Colonic mucosa (tissue), 4 donors: Measurements from ENCODE around the gene GHR. TPM values are rescaled to one million over a fixed set of nuclear protein-coding genes. Genes with fewer than 3 reads are reported as not detected.

ENCODE experiments used
- DNase-seq: peaks from one replicate; pipeline ENCODE4 v3.0.0-alpha.2; 2020
- H3K27ac ChIP-seq: fragments of 200-600 bp; one replicate; pipeline ENCODE4 v1.8.0; 2021
- H3K27me3 ChIP-seq: fragments of 200-600 bp; one replicate; pipeline ENCODE4 v1.8.0; 2021
- H3K36me3 ChIP-seq: fragments of 200-600 bp; one replicate; pipeline ENCODE4 v1.8.0; 2021
- H3K4me1 ChIP-seq: fragments of 200-600 bp; one replicate; pipeline ENCODE4 v1.8.0; 2021; ENCODE audit warnings: mild to moderate bottlenecking
- H3K4me3 ChIP-seq: fragments of 200-600 bp; one replicate; pipeline ENCODE4 v1.8.0; 2021
- H3K9ac ChIP-seq, 2 donors: one replicate each; pipeline ENCODE4 v1.7.0; 2013; ENCODE audit warnings: control low read depth in 2 of 2, low read depth in 2 of 2, low read length in 2 of 2
- H3K9me3 ChIP-seq: fragments of 200-600 bp; one replicate; pipeline ENCODE4 v1.8.0; 2021
- intact Hi-C: fragments of 100-400 bp; cut with DNase I; formaldehyde crosslinking; loops from one replicate; pipeline ENCODE4 v1.14.1; 2022
- total RNA-seq, 2 donors: library from RNA; stranded (reverse); fragmentation: NEBNext Ultra II Directional in 1 of 2; extraction: Animal tissue kit (Norgen Biotek cat#: 25700) in 1 of 2; gene quantifications; one replicate each; pipeline ENCODE4 v1.2.1, GENCODE V29; 2021
- TF ChIP-seq, protein P1 (sequence below): fragments of 200-600 bp; IDR thresholded peaks from one replicate; pipeline ENCODE4 v1.8.0; 2022; ENCODE audit warnings: antibody characterized with exemption, mild to moderate bottlenecking
- donor health status: healthy.
- donor health status: DM: no; HTN: no; CAD: no.
- donor health status: DM: no; HTN: no; CAD: no.

GHR gene
- total RNA-seq, 2 donors from 2014 or later = 2.4 to 6.8 TPM

DNA sequence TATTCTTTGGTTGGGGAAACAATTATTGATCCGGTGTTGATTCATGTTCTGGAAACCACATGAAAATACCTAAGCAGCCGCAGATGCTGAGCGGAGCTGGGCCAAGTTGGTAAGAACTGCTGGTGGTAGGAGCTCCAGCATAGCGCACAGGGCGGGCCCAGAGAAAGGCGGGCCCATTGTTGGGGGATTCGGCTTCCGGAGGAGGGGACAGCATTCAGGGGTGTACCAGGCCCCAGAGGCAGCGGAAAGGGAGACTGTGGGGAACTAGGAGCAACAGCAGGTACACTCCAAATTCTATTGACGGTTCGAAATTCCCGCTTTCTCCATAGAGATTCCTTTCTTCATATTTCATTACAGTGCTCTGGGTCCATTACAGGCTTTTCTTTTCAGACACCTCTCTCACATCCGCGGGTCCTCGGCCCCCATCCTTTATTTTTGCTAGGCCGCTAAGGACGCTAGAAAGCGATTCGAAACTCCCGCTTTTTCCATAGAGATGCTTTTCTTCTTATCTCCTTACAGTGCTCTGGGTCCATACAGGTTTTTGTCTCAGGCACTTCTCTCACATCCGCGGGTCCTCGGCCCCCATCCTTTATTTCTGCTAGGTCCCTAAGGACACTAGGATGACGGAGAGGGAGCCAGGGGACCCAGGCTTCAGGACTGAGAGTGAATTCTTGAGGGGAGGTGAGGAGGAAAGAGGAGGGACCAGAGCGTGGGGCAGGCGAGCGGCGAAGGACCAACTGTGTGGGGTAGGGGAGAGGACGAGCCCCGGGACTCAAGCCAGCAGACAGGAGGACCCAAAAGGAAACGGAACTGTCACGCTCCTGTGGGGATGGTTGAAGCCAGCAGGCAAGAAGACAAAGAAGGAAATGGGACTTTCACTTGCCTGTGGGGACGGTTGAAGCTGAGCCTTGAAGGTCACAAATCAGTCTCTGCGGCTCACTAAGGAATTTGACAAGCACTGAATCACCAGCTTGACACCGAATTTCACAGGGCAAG lies 333.7 kb downstream of the GHR start, which contains the start of gene CCDC152:
Gene CCDC152 (plus strand): TSS at position 213 of the 996 bp plus-strand sequence. CDS start 2,304 bp downstream, outside the sequence.
- no peak for DNase-seq
- Histone ChIP-seq H3K9me3 (no peaks in the 10 kb centered on the region), H3K27me3 (peaks cover 5% of the 10 kb centered on the region), H3K4me3 (no peak within 1 kb of the TSS), H3K9ac (no peak within 1 kb of the TSS), H3K4me1 (no peaks in the 10 kb centered on the region), H3K36me3 (no peaks in the 10 kb centered on the region), H3K27ac (no peak within 1 kb of the TSS)
- TF ChIP-seq, protein P1, sequence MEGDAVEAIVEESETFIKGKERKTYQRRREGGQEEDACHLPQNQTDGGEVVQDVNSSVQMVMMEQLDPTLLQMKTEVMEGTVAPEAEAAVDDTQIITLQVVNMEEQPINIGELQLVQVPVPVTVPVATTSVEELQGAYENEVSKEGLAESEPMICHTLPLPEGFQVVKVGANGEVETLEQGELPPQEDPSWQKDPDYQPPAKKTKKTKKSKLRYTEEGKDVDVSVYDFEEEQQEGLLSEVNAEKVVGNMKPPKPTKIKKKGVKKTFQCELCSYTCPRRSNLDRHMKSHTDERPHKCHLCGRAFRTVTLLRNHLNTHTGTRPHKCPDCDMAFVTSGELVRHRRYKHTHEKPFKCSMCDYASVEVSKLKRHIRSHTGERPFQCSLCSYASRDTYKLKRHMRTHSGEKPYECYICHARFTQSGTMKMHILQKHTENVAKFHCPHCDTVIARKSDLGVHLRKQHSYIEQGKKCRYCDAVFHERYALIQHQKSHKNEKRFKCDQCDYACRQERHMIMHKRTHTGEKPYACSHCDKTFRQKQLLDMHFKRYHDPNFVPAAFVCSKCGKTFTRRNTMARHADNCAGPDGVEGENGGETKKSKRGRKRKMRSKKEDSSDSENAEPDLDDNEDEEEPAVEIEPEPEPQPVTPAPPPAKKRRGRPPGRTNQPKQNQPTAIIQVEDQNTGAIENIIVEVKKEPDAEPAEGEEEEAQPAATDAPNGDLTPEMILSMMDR = no peak
- intact Hi-C loops = no loop called here

DNA sequence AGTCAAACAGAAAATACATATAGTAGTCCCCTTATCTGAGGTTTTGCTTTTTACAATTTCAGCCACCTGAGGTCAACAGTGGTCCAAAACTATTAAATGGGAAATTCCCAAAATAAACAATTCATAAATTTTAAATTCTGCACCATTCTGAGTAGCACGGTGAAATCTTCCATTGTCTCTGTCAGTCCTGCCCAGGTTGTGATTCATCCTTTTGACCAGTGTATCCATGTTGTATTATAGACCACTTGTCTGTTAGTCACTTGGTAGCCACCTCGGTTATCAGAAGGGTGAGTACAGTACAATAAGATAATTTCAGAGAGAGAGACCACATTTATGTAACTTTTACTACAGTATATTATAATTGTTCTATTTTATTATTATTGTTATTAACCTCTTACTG lies 336.2 kb downstream of the GHR start:
- Histone ChIP-seq H3K4me1 (no peaks in the 10 kb centered on the region), H3K36me3 (no peaks in the 10 kb centered on the region), H3K27me3 (peaks cover 5% of the 10 kb centered on the region), H3K9me3 (no peaks in the 10 kb centered on the region), H3K9ac (no peak overlapping the region), H3K27ac (no peak overlapping the region), H3K4me3 (no peak overlapping the region)
- no peak for DNase-seq
- TF ChIP-seq, protein P1 = no peak
- intact Hi-C loops = no loop called here

DNA sequence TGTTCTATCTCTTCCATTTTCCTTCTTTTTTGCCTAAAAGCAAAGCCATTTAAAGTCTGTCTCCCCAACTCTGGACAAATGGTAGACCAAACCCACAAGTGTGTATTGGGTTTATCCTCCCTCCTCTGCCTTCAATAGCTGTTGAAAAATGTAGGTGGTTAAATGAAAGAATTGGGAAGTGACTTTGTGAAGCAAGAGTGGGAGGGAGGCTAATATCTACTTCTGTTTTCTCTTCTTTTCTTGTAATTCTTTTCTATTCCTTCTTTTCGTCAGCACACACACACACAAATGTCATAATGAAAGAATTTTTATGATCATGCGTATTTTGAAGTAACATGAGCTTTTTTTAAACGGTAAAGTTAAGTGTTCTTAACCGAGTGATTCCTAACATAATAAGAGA lies 337.2 kb downstream of the GHR start:
- H3K4me1 ChIP-seq = no peaks in the 10 kb centered on the region
- DNase-seq = no peak
- H3K9me3 ChIP-seq = no peaks in the 10 kb centered on the region
- no peaks in the 10 kb centered on the region for H3K36me3 ChIP-seq
- H3K9ac ChIP-seq = no peak overlapping the region
- intact Hi-C loops = loop anchor here (5.0 to 10.0 kb wide), 3 partner anchors 756 to 906 kb away; no protein-coding TSS in a partner anchor
- peaks cover 5% of the 10 kb centered on the region for H3K27me3 ChIP-seq
- TF ChIP-seq, protein P1 = no peak
- no peak overlapping the region for H3K4me3 ChIP-seq
- no peak overlapping the region for H3K27ac ChIP-seq

DNA sequence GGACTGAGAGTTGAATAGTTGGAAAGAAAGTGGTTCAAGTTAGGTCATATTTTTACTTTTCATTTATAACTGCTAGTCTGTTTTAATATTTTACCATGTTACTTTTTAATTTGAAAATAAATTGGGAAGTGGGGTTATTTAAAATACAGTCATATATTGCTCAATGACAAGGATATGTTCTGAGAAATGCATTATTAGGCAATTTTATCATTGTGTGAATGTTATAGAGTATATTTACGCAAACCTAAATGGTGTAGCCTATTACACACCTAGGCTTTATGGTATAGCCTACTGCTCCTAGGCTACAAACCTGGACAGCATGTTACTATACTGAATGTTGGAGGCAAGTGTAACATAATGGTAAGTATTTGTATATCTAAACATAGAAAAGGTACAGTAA lies 338.6 kb downstream of the GHR start:
- intact Hi-C loops = loop anchor here (5.0 to 10.0 kb wide), 3 partner anchors 757 to 907 kb away; no protein-coding TSS in a partner anchor
- H3K4me1 ChIP-seq = no peaks in the 10 kb centered on the region
- H3K9ac ChIP-seq = no peak overlapping the region
- H3K9me3 ChIP-seq = no peaks in the 10 kb centered on the region
- DNase-seq = no peak
- no peak overlapping the region for H3K4me3 ChIP-seq
- no peak overlapping the region for H3K27ac ChIP-seq
- TF ChIP-seq, protein P1 = no peak
- H3K36me3 ChIP-seq = no peaks in the 10 kb centered on the region
- peaks cover 4% of the 10 kb centered on the region for H3K27me3 ChIP-seq

DNA sequence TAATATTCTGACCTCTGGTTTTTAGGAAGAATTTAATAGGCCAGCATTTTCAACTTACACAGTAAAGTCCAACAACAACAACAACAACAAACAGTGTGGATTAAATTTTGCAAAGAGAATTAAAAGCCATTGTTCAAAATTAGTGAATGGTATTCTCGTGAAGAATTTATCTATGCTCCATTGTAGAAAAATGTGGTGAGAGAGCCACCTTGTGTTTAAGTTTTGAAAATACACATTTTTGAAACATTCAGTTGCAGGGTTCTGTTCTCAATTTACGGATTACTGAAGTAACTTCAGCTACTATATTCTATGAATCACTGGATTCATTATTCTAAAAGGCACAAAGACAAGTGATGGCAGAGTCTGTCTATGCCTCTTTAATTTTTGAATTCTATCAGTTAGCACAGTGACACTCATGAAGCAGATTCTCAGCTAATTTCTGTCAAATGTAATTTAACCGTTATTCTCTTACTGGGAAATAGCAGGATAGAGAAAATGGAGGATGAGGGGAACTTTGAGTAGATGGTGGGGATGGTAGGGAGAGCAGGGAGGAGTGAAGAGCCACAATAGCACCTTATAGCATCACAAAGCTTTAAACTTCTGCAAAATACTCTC lies 344.4 kb downstream of the GHR start:
- intact Hi-C loops = loop anchor here (5.0 to 10.0 kb wide), 3 partner anchors 125 to 913 kb away; no protein-coding TSS in a partner anchor
- Histone ChIP-seq H3K9ac (no peak overlapping the region), H3K27ac (no peak overlapping the region), H3K4me3 (no peak overlapping the region), H3K4me1 (no peaks in the 10 kb centered on the region), H3K9me3 (no peaks in the 10 kb centered on the region), H3K36me3 (no peaks in the 10 kb centered on the region), H3K27me3 (no peaks in the 10 kb centered on the region)
- DNase-seq = no peak
- TF ChIP-seq, protein P1 = peak; percentile 32
